GM12864 (cell line): ENCODE measurements around the gene TENT5C.

Experiments
- DNase-seq: peaks from one replicate; pipeline ENCODE4 v3.0.0-alpha.2; 2011; ENCODE audit warnings: low read depth
- H3K4me3 ChIP-seq: 2 replicates; pipeline ENCODE4 v1.5.1; 2011; ENCODE audit warnings: mild to moderate bottlenecking, low read depth, low read length, control low read depth
- TF ChIP-seq, protein P1 (sequence below): IDR thresholded peaks from 2 replicates; pipeline ENCODE4 v1.5.1; 2011; ENCODE audit warnings: low read depth, mild to moderate bottlenecking, moderate library complexity, low read length, control low read depth, inconsistent platforms; ENCODE audit errors: missing control alignments

Gene TENT5C

GRCh38 chr1:117653195-117653594 lies 47.3 kb downstream of the TENT5C start:
- no peak for DNase-seq
- H3K4me3 ChIP-seq: no peak overlapping the region
- TF ChIP-seq, protein P1, sequence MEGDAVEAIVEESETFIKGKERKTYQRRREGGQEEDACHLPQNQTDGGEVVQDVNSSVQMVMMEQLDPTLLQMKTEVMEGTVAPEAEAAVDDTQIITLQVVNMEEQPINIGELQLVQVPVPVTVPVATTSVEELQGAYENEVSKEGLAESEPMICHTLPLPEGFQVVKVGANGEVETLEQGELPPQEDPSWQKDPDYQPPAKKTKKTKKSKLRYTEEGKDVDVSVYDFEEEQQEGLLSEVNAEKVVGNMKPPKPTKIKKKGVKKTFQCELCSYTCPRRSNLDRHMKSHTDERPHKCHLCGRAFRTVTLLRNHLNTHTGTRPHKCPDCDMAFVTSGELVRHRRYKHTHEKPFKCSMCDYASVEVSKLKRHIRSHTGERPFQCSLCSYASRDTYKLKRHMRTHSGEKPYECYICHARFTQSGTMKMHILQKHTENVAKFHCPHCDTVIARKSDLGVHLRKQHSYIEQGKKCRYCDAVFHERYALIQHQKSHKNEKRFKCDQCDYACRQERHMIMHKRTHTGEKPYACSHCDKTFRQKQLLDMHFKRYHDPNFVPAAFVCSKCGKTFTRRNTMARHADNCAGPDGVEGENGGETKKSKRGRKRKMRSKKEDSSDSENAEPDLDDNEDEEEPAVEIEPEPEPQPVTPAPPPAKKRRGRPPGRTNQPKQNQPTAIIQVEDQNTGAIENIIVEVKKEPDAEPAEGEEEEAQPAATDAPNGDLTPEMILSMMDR: no peak

DNA sequence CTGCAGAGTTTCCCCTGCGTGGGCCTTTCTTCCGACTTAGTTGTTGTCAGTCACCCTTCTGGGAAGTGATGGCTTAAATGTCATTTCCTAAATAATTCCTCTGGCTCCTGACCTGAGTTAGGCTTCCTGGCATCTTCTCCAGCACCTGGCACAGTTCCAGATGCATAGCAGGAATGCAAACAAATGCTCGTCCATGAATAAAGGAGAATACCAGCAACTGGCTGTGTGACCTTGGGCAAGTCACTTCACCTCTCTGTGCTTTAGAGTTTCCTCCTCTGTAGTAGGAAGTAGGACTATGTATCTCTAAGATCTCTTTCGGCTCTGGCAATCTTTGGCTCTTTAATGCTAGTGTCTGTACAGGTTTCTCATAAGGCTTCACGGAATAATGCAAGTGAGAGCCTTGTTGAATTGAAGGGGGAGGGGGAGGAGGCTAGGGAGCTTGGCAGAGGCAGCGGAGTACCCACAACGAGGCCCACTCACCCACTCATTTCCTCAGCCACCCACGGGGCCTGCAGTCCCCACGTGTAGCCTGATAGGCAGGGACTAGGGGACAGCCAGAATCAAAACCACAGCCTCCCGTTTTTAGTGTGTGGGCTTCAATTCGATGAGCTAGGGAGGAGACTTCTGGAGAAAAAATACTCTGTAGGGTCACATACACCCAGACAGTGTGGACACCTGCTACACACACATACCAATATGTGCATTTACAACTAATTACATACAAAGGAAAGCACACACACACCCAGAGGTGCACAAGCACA lies 48.1 kb downstream of the TENT5C start:
- TF ChIP-seq, protein P1: no peak
- DNase-seq: no peak
- H3K4me3 ChIP-seq: no peak overlapping the region

DNA sequence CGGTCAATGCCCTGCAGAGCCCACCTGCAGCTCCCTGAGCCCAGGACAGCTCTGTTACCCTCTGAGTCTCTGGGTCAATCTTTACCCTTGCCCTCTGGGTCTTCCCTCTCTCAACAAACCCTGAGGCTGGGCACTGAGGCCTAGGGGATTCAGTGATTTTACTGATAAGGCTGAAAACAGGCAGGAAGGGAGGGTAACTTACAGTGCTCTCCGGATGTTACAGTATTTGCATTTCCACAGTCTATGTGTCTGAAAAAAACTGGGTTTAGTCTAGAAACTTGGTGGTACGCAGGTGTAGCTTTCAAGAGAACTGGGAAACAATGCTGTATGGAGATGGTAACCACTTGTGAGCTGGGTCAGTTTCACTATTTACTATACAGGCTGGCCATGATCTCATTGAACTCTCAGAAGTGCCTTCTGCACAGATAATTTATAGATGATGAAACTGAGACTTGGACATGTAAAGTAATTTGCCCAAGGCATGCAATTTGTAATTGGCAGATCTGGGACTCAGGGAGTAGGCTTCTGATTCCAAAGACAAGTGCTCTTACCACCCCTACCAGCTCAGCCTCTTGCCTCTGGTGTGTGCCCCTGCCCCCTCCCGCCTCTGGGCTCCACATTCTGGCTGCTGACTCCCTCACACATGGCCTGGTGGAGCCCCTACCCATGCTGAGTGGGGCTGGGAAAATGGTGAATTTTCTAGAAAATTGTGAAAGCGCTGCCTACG lies 48.8 kb downstream of the TENT5C start:
- TF ChIP-seq, protein P1: no peak
- peak; percentile 97 for DNase-seq
- H3K4me3 ChIP-seq: no peak overlapping the region

DNA sequence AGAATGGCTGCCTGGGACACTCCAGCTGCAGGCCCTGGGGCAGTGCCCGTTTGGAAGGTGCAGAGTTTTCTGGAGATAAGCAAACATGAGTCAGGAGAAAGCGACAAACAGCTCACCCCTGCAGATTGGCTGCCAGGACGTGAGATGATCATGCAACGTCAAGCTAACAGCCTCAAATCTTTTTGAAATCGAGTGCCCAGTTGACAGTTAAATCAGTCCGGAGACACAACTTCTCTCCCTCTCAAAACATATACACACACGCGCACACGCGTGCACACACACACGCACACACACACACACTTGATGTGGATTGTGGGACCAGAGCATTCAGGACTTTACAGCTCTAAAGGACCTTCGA lies 49.4 kb downstream of the TENT5C start:
- no peak overlapping the region for H3K4me3 ChIP-seq
- TF ChIP-seq, protein P1: no peak
- no peak for DNase-seq

GRCh38 chr1:117656202-117656641 lies 50.4 kb downstream of the TENT5C start:
- no peak overlapping the region for H3K4me3 ChIP-seq
- TF ChIP-seq, protein P1: no peak
- peak; percentile 95 for DNase-seq

DNA sequence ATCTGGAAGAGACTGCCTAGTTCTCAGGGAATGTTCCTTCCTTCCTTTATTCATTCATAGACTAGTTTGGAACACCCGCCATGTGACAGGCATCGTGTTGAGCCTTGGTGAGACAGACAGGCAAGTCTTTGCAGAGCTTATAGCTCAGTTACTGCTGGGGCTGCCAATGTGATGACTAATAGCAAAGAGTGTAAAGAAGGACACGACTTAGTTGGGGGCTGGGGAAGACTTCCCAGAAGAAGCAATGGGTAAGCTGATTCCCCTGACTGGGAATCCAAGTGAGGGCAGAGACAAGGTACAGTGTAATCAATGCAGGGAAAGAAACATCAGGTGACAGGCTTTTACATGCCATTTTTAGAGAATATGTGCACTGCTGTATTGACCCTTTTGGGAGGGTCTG lies 51.2 kb downstream of the TENT5C start:
- TF ChIP-seq, protein P1: no peak
- no peak overlapping the region for H3K4me3 ChIP-seq
- DNase-seq: no peak
